Naive thymus-derived CD8-positive, alpha-beta T cell (primary cell): ENCODE measurements around the gene PRPH2. TPM values are rescaled to one million over a fixed set of nuclear protein-coding genes. Genes with fewer than 3 reads are reported as not detected.
A peak's percentile ranks its signal among the peaks of the same experiment; 100 is the strongest.

Experiments used
- ATAC-seq, 2 donors: fragments of 150-1000 bp; cut with Tn5 transposase in 1 of 2; sonication (Bioruptor Pico), chemical (Tn5 transposase) in 1 of 2; 1 replicate in 1 of 2; 2 replicates in 1 of 2; pipeline ENCODE4 v1.10.0; 2021; ENCODE audit warnings: mild to moderate bottlenecking in 2 of 2, moderate library complexity in 2 of 2
- POLR2A ChIA-PET: fragments of 350-600 bp; sonication (Branson Sonifier 250); formaldehyde crosslinking; loops from one replicate; lab custom pipeline; 2021; ENCODE audit warnings: antibody characterized with exemption; lab: Charles Lee
- DNase-seq, 10 donors: peaks; one replicate each; pipeline versions ENCODE4 v3.0.0 to v3.0.0-alpha.2; 2020 to 2022
- H3K27ac Mint-ChIP-seq, 10 donors: one replicate each; pipeline ENCODE4 v1.8.0; 2020 to 2022; ENCODE audit warnings: mild to moderate bottlenecking in 10 of 10, mixed read lengths in 10 of 10, moderate library complexity in 4 of 10, inconsistent platforms in 1 of 10
- H3K27me3 Mint-ChIP-seq, 5 donors: one replicate each; pipeline ENCODE4 v1.8.0; 2021 to 2022; ENCODE audit warnings: mixed read lengths in 5 of 5
- H3K36me3 Mint-ChIP-seq, 3 donors: one replicate each; pipeline ENCODE4 v1.8.0; 2020 to 2022; ENCODE audit warnings: mixed read lengths in 3 of 3, mild to moderate bottlenecking in 2 of 3, inconsistent platforms in 1 of 3
- H3K4me1 Mint-ChIP-seq, 4 donors: one replicate each; pipeline ENCODE4 v1.8.0; 2021 to 2022; ENCODE audit warnings: mixed read lengths in 4 of 4
- H3K4me3 Mint-ChIP-seq, 10 donors: one replicate each; pipeline ENCODE4 v1.8.0; 2020 to 2022; ENCODE audit warnings: mild to moderate bottlenecking in 10 of 10, mixed read lengths in 10 of 10, moderate library complexity in 6 of 10, inconsistent platforms in 1 of 10
- H3K9me3 Mint-ChIP-seq, 9 donors: one replicate each; pipeline ENCODE4 v1.8.0; 2020 to 2022; ENCODE audit warnings: mixed read lengths in 9 of 9, mild to moderate bottlenecking in 3 of 9, inconsistent platforms in 1 of 9, moderate library complexity in 1 of 9
- polyA plus RNA-seq, 3 donors: library from polyadenylated mRNA; unstranded; fragments of 300-500 nt; fragmentation: Illumina TruSeq; gene quantifications; one replicate each; pipeline ENCODE4 v1.2.3, GENCODE V29; 2021
- total RNA-seq, 8 experiments: library from RNA in 2 of 8; stranded (reverse) in 2 of 8; gene quantifications; one replicate each; pipeline ENCODE4 v1.2.3 and lab custom pipeline; 2021 to 2026

PRPH2 gene
- total and polyA plus RNA-seq, 5 experiments from 2014 or later = 0.08 to 0.33 TPM; not detected in 3

GRCh38 chr6:42664718-42665117 lies 57.7 kb downstream of the PRPH2 start:
- ATAC-seq (no peak), DNase-seq (no peak)
- no peak overlapping the region for H3K27ac Mint-ChIP-seq
- H3K27me3 Mint-ChIP-seq = no peaks in the 10 kb centered on the region
- H3K9me3 Mint-ChIP-seq = no peaks in the 10 kb centered on the region
- POLR2A ChIA-PET = interaction anchor here (0.9 kb wide), 1 partner anchor 61 kb away, joined by 3 read pairs; no protein-coding TSS in a partner anchor
- H3K4me1 Mint-ChIP-seq = peaks cover 0 to 4% (median 0%) of the 10 kb centered on the region in 4 donors
- peaks cover 8 to 86% (median 19%) of the 10 kb centered on the region in 3 donors for H3K36me3 Mint-ChIP-seq
- H3K4me3 Mint-ChIP-seq = no peak overlapping the region

DNA sequence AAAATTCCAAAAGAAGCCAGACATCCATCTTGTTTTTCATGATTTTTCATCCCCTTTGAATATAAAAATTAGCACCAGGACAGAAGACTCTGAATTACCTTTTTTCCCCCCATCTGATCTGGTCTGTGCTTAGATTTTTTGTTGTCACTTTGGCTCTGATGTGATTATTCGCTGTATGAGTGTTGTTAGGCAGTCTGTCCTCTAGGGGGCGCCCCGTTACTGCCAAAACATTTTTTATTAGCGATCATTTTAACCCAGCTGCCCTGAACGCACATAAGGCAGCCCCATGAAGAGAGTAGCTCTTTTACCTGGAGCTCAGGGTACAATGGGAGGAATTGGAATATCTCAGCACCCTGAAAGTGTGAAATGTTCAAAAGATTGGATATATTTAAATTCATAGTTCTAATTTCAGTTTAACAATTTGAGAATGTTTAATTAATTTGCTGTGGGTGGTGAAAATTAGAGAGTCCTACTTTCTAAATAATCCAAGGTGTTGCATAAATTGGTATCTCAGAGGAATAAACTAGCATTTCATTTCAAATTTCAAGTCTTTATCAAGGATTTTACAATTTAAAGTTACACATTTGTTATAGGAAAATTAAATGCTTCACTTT lies 60.8 kb downstream of the PRPH2 start:
- ATAC-seq (peak; percentile 93 to 96), DNase-seq (peak; percentile 69 to 93 (median 83))
- H3K4me3 Mint-ChIP-seq = no peak overlapping the region
- peak overlapping the region in 8 of 10 donors; percentile 2 to 62 (median 32) for H3K27ac Mint-ChIP-seq
- POLR2A ChIA-PET = interaction anchor here (0.8 to 4.4 kb wide), 11 partner anchors 32 to 238 kb away, joined by 3 to 27 read pairs (median 5); partner anchors contain the start of genes RPL7L1 and TBCC
- no peaks in the 10 kb centered on the region for H3K9me3 Mint-ChIP-seq
- H3K36me3 Mint-ChIP-seq = peaks cover 6 to 86% (median 14%) of the 10 kb centered on the region in 3 donors
- peaks cover 0 to 4% (median 0%) of the 10 kb centered on the region in 4 donors for H3K4me1 Mint-ChIP-seq
- H3K27me3 Mint-ChIP-seq = no peaks in the 10 kb centered on the region

GRCh38 chr6:42659806-42660205 lies 62.6 kb downstream of the PRPH2 start:
- no peaks in the 10 kb centered on the region for H3K27me3 Mint-ChIP-seq
- POLR2A ChIA-PET = interaction anchor here (0.7 to 4.4 kb wide), 2 partner anchors 67 to 181 kb away, joined by 3 to 27 read pairs; no protein-coding TSS in a partner anchor
- no peak for DNase-seq
- no peak overlapping the region for H3K4me3 Mint-ChIP-seq
- ATAC-seq = no peak
- no peaks in the 10 kb centered on the region for H3K9me3 Mint-ChIP-seq
- peak overlapping the region in 2 of 10 donors; percentile 10 to 64 for H3K27ac Mint-ChIP-seq
- peaks cover 0 to 4% (median 0%) of the 10 kb centered on the region in 4 donors for H3K4me1 Mint-ChIP-seq
- H3K36me3 Mint-ChIP-seq = peaks cover 0 to 77% (median 6%) of the 10 kb centered on the region in 3 donors

- Mint-ChIP-seq H3K4me3 (no peak overlapping the region), H3K36me3 (peaks cover 0 to 86% (median 15%) of the 10 kb centered on the region in 3 donors), H3K27ac (peak overlapping the region in 3 of 10 donors; percentile 56 to 78 (median 59)), H3K9me3 (no peaks in the 10 kb centered on the region), H3K27me3 (no peaks in the 10 kb centered on the region), H3K4me1 (peaks cover 0 to 3% (median 0%) of the 10 kb centered on the region in 4 donors)
- DNase-seq (no peak), ATAC-seq (no peak)
- POLR2A ChIA-PET = interaction anchor here (0.6 kb wide), 1 partner anchor 506 kb away, joined by 6 read pairs; no protein-coding TSS in a partner anchor
Observed at GRCh38 chr6:42653851-42654250, 68.5 kb downstream of the PRPH2 start.

DNA sequence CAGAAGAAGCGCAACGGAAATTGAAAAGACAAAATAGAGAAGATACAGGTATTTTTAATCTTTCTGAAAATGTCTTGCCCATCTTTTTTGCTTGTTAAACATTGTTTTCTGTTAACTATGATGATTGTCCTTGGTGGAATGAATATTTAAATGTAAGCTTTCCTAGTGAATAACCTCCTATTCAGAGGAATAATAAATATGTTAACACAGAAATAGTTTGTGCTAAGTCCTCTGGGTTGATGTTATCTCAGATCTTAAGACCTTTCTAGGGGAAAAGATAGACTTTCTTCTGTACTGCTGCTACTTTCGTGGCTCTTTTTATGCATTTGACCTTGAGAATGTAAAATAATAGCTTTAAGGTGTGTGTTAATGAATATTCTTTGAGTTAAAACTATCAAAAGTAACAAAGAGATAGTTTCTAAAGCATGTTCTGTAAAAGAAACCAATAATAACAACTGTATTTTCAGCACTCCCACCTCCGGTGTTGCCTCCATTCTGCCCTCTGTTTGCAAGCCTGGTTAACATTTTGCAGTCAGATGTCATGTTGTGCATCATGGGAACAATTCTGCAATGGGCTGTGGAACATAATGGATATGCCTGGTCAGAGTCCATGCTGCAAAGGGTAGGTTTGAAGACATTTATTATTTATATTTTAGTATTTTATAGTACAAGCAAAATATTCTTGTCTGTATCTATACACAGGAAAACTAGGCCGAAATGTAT lies 70.2 kb downstream of the PRPH2 start:
- Mint-ChIP-seq H3K9me3 (no peaks in the 10 kb centered on the region), H3K27ac (peak overlapping the region in 1 of 10 donors; percentile 43), H3K4me3 (no peak overlapping the region), H3K4me1 (peaks cover 0 to 3% (median 0%) of the 10 kb centered on the region in 4 donors), H3K27me3 (no peaks in the 10 kb centered on the region), H3K36me3 (peaks cover 0 to 79% (median 13%) of the 10 kb centered on the region in 3 donors)
- DNase-seq (no peak), ATAC-seq (no peak)
- POLR2A ChIA-PET = no interaction called here

Other genes with a start within 250 kb of the PRPH2 start
- gene UBR2, start 158.6 kb downstream of the PRPH2 start, total RNA-seq = 10 to 100 TPM; 46.9 to 49.6 TPM
- 1 to 10 TPM; 7.0 to 9.1 (median 8.1) TPM for gene UBR2, start 158.6 kb downstream of the PRPH2 start, polyA plus RNA-seq
- gene TBCC, start 23.5 kb upstream of the PRPH2 start, total RNA-seq = 10 to 100 TPM; 76.0 to 77.0 TPM
- gene TBCC, start 23.5 kb upstream of the PRPH2 start, polyA plus RNA-seq = 100 to 1,000 TPM; 112 to 126 (median 125) TPM
- 10 to 100 TPM; 38.6 to 39.9 TPM for gene BICRAL, start 59.5 kb upstream of the PRPH2 start, total RNA-seq
- 1 to 10 TPM; 3.6 to 6.3 (median 4.2) TPM for gene BICRAL, start 59.5 kb upstream of the PRPH2 start, polyA plus RNA-seq
- gene RPL7L1, start 157.0 kb upstream of the PRPH2 start, total RNA-seq = 100 to 1,000 TPM; 113 to 135 TPM
- gene RPL7L1, start 157.0 kb upstream of the PRPH2 start, polyA plus RNA-seq = 10 to 100 TPM; 65.3 to 87.9 (median 67.4) TPM
- gene PTCRA, start 193.5 kb upstream of the PRPH2 start, total RNA-seq = not detected
- not detected for gene PTCRA, start 193.5 kb upstream of the PRPH2 start, polyA plus RNA-seq
- gene CNPY3, start 206.9 kb upstream of the PRPH2 start, total RNA-seq = 100 to 1,000 TPM; 102 to 103 TPM
- 100 to 1,000 TPM in 2 of 3 donors, 10 to 100 TPM in 1; 90.3 to 158 (median 124) TPM for gene CNPY3, start 206.9 kb upstream of the PRPH2 start, polyA plus RNA-seq
- 1 to 10 TPM; 1.9 to 2.1 TPM for gene GNMT, start 238.2 kb upstream of the PRPH2 start, total RNA-seq
- gene GNMT, start 238.2 kb upstream of the PRPH2 start, polyA plus RNA-seq = under 1 TPM in 2 of 3 donors, not detected in 1; 0.19 to 0.34 TPM